Measurements from ENCODE around the gene LRRC8B.
"Not testable (repeated sequence)": the region's sequence is repeated elsewhere in the genome, so short reads cannot be mapped to it uniquely, and the experiment has no call there.

The LRRC8B gene

DNA sequence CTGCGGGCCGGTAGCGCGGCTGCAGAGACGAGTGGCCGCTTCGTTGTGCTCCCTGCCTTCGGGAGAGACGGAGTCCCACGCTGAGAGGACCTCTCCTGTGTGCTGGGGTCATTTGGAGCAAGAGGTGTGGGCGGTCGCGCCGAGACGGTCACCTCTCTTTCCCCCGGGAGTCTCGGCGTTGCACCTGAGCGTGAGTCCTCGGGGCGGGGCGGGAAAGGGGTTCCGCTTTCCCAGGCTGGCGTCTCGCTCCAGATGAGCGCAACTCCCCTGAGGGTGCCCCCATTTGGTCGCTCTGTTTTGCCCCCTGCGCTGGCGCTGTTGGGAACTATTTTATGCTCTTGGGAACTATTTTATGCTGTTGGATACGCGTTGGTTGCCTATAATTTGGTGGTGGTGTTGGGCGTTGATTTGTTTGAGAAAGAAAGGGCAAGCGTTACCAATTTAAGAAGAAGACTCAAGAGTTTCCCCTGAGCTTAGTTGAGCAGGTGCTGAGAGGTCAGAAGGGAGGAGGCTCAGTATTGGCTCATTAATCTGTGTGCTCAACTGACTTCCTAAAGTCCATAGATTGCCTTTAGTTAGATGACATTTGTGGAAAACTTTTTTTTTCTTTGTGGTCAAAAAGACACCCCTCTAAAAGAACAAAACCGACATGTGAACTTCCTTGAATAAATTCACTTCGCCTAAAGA lies 683 bp downstream of the LRRC8B start:
- no peak for DNase-seq (ENCODE audit: low read depth)

DNA sequence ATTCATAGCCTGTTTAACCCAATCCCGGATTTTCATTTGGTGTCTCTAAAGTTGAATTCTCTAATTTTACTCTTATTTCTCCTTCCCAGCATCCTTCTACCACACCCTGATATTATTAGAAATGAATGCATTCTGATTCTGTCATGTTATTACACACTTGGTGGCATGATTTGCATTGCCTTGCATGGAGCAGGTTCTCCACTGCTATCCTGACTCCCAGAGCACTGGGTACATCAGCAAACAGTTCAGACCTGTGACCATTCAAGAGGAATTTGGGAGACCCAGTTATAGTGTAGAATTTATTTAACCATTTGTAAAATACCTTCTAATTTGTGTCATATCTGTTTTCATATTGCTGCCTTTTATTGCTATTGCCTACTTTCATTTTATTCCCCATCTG lies 2.6 kb downstream of the LRRC8B start:
- no peak for DNase-seq (ENCODE audit: low read depth)

DNA sequence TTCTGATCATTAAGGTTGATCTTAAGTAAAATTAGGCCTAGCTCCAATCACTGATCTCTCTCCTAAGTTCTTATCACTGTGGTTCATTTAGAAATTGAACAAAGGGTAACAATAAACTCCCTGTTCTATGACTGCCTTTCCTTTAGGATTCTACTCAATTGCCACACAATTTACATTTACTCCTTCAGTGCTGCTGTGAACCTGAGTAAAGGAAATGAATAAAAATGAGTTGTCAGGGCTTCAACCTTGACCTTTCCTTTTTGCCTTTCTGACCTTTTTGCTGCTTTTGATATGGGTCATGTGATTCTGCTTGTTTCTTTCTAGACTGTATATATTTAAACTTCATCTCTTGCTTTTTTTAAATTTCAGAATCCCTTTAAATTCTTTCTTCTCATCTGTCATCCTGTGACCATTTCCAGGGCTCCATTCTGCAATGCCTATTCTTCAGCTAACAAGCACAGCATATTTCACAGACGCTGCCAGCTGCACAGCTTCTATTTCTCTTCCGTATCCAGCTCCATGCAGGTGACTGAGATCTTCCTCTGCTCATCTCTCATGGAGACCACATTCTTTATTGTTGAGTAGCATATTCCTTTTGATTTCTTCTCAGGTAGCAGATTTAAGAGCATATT lies 3.2 kb downstream of the LRRC8B start:
- DNase-seq (ENCODE audit: low read depth), result no peak

DNA sequence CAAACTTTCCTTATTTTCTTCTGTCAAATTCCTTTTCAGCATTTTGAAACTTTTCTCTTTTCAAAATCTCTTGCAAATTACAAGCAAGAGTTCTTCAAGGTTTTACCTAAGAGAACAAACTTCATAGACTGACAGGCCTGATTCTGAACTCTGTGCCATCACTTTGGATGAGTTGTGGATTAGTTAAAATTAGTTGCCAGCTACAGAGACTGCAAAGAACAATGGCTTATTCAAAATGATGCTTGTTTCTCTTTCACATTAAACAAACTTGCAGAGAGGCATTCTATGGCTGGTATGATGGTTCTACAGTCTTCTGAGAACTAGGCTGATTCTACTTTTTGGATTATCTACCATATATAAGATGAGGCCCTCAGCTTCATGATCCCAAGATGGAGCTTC lies 3.8 kb downstream of the LRRC8B start:
- DNase-seq (ENCODE audit: low read depth), result no peak

DNA sequence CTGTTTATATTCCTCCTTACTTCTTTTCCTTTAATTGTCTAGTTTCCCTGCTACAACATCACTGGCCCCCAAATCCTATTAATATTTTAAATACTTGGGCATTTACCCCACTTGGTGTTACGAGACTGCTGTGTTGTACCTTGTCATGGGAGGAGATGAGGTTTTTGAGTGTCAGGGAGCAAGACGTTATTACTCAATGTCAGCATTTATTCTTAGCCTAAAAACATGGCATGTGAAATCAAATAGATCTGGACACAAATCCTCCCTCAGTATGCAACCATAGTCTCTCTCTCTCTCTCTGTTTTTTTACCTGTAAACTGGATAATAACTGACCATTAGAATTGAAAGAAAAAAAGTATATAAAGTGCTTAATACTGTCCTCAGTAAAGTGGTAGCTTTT lies 4.6 kb downstream of the LRRC8B start:
- no peak for DNase-seq (ENCODE audit: low read depth)

DNA sequence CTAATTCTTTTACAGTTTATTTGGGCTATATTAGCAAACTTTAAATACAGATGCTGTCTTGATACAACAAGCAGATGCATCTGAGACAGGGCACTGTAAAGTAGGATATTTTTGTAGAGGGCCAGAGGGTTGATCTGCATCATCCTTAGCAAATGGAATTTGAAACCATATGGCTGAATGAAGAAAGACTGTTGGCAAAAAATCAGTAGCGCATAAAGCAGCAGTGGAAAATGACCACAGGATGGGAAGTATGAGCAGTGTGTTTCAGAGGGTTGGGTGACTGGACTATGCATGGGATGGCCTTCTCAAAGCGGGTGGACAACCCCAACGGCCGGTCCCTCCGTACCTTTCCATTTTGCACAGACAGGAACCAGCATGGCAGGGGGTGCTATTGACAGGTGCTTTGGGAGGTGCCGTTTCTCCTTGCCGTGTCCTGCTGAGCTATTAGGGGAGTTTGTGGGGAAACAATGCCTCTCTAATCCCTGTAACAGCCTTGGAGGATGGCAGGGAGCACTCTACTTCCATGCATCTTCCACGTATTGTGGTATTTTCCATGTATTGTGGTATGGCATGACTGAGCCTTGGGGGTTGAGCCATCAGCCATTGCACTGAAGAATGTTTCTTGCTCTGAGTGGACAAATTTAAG lies 5.9 kb downstream of the LRRC8B start:
- DNase-seq (ENCODE audit: low read depth), result no peak

DNA sequence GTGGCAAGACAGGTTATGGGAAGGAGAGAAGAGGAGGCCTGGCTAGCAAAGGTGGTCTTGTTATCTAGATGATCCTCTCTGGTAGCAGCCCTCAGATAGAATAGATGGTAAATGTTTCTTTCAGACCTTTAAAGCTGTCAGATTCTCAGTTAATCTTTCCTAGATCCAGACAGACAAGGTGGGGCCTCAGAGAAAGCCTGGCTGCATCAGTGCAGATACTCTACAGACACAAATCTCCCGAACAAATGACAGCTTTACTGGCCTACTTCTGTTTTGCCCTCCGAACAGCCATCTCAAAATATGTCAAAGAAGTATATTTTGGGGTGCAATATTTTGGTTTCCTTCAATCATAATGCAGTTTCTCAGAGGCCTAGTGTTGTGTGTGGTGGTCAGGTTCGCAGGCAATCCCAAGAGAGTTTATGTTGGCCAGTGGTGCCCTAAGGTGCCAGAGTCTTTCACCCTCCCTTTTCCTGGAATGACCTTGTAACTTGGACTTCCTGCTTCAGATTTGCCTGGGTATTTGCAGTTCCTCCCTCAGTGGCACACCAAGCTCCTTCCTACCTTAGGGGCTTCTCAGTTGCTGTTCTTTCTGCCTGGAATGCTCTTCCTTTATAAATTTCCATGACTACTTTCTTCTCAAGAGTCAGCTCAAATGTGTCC lies 7.0 kb downstream of the LRRC8B start:
- DNase-seq (ENCODE audit: low read depth), result no peak

DNA sequence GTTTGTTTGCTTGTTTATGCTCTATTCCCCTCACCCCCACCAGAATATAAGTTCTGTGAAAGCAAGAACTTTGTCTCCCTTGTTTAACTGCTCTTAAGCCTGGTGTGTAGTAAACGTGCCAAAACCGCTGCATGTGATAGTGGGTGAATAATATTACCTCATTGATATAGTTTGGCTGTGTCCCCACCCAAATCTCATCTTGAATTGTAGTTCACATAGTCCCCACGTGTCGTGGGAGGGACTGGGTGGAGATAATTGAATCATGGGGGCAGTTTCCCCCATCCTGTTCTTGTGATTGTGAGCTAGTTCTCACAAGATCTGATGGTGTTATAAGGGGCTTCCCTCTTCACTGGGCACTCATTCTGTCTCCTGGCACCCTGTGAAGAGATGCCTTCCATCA lies 7.6 kb downstream of the LRRC8B start:
- DNase-seq (ENCODE audit: low read depth), result no peak

DNA sequence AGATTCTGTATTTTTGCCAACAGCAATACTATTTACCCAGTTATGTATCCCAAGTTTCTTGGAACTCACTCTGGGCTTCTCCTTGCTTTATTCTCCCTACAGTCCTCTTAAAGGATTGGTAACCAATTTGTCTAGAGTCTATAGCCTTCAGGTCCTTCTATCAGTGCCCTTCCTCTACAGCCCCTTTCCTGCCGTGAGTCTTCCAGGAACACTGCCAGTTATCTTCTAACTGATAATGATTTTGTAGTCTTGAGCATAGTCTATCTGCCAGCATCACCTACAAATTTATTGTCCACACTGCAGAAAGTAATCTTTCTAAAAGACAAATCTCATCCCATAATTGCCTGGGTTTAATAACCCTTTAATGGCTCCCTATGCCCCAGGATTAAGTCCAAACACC lies 8.2 kb downstream of the LRRC8B start:
- DNase-seq (ENCODE audit: low read depth), result no peak

DNA sequence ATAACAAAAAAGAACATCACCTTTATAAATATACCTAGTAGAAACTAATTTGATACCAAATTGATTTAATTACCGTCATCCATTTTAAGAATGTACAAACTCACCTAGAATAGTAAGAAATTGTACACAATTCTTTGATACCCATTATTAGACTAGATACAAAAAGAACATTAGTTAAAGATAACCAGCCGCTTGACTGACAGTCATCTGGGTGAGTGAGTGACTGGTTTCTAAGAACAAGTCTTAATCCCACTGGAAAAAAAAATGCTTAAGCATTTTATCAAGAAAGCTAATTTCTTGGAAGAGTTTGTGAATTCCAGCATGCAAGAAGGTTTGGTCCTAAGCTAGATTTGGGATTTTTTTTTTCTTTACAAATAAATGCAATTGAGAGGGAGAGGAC lies 10.9 kb downstream of the LRRC8B start:
- no peak for DNase-seq (ENCODE audit: low read depth)

DNA sequence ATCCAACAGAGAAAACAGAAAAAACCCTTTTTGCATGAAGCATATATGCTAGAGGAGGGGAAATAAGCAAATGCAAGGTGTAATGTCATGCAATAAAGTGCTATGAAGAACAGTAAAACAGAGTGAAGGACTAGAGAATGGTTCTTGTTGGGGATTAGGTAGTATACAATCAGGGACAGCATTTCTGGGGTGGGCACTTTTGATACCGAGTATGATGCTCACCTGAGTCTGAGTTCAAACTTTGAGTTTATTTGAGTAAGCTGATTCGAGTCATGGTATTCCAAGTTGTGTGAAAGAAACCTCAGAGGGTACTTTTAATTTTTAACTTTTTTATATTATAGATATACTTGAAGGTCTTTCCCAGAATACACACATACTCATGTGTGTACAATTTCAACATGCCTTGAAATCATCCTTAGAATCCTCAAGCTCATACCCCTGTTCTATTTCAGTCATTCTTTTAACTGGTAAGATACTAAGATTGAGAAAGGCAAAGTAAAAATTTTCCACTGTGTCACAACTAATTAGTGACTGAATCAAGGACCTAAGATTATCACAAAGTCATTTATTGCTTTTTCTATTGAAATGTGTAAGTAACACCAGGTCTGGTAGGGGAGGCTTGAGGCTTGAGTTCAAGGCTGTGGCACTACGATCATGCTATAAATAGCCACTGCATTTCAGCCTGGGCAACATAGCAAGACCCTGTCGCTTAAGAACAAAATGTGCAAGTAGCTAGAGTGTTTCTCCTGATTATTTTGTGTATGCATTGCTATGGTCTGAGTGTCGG lies 12.1 kb downstream of the LRRC8B start:
- DNase-seq (ENCODE audit: low read depth), result no peak

DNA sequence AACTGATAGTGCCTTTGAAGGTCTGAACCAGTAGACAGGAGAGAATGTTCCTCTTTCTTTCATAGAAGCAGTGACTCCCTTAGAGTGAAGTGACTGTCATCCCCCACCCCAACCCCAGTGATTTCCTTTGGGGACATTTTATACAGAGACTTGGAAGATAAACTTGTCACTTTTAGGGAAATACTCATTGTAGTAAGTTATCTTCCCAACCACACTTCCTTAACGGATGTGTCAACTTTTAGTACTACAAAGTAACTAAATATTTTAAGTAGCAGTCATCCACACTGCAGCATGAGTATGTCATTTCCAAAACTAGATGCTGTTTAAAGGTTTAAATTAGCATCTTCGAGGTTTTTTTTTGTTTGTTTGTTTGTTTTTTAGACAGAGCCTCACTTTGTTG lies 13.7 kb downstream of the LRRC8B start:
- no peak for DNase-seq (ENCODE audit: low read depth)

DNA sequence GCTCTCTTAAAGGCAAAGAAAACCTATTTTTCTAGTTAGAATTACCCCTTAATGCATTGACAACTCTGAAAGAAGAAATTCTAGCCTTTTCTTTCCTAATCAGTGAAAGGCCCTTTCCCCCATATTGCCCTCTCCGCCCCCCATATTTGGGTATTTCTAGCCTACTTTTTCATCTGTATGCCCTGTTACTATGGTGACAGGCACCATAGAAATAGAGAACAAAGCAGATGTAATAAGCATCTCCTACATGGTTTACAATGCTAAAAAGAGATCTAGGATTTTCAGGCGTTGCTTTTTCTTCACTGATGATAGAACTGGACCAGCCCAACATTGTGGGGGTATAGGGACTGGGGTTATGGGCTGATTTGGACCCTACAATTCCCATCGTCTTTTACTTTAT lies 14.5 kb downstream of the LRRC8B start:
- no peak for DNase-seq (ENCODE audit: low read depth)

DNA sequence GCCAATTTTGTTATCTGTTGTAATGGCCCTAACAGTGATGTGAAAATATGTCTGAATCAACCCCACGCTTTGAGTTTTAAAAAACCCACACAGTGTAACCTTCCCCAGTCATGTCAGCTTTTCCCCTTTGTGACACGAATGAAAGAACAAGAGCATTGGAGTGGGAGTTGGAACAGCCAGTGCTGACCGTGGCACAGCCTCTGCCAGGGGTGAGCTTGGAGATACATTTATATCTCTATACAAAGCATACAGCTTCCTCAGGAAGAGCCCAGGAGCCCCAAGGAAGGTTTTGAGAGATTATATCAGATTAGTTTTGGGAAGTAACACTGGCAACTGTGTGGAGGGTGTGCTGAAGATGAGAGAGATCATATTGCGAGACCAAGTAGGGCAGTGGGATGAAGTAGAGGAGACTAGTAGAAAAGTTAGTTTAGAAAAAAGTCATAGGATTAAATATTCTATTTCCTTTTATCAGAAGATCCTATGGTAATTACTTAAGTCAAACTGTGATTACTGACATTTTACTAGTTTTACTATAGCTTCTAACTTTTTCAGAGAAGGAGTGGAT lies 15.9 kb downstream of the LRRC8B start:
- DNase-seq (ENCODE audit: low read depth), result no peak

DNA sequence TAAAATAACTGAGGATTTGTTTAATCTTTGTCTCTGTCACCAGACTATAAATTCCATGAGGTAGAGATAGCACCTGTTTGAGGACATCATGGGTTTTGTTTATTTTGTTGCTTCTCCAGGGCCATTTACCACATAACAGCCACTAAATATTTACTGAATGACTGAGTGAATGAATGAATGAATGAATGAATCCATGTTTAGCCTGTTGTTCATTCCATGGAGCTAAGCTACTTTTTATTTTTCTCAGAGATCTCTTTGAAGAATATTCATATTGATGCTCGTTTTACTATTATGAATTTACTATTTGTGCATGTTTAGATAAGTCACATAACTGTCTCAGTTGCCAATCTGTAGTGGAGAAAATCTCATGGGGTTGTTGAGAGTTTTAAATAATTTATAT lies 17.7 kb downstream of the LRRC8B start:
- DNase-seq (ENCODE audit: low read depth), result no peak

DNA sequence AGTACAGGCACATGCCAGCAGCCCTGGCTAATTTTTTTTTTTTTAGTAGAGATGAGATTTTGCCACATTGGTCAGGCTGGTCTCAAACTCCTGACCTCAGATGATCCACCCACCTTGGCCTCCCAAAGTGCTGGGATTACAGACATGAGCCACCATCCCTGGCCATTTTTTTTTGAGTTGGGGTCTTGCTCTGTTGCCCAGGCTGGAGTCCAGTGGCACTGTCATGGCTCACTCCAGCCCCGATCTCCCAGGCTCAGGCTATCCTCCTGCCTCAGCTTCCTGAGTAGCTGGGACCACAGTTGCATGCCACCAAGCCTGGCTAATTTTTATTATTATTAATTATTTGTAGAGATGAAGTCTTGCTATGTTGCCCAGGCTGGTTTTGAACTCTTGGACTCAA lies 19.0 kb downstream of the LRRC8B start:
- not testable (repeated sequence) for DNase-seq (ENCODE audit: low read depth)

DNA sequence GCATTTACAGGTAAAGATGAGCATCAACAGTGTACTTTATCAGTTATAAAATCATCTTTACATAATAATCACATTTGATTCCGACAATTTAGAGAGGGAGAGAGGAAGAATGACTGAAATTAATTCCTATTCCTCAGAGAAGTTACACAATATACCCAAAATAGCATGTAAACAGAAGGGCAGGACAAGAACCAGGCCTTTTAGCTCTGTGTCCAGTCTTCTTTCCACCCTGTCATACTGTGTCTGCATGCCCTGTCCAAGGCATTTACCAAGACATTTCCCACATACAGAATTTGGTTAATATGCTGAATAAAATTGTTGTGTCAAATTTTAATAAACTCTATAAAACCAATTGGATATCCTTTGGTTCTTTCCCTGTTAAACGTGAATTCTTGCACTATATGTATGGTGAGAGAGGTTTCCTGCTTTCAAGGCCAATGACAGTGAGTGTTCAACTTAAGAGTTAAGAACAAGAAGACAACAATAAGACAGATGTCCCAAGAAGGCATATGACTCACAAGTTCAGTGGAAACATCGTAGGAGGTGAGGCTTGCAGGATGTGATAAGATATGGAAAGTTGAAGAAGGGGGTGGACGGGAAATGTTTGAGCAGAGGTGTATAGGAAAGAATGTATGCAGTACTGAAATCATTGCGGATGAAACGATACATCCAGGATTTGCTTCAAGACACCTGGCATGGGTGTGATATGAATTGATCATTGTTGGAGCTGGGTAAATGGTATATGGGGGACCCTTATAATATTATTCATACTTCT lies 20.8 kb downstream of the LRRC8B start:
- DNase-seq (ENCODE audit: low read depth), result no peak

DNA sequence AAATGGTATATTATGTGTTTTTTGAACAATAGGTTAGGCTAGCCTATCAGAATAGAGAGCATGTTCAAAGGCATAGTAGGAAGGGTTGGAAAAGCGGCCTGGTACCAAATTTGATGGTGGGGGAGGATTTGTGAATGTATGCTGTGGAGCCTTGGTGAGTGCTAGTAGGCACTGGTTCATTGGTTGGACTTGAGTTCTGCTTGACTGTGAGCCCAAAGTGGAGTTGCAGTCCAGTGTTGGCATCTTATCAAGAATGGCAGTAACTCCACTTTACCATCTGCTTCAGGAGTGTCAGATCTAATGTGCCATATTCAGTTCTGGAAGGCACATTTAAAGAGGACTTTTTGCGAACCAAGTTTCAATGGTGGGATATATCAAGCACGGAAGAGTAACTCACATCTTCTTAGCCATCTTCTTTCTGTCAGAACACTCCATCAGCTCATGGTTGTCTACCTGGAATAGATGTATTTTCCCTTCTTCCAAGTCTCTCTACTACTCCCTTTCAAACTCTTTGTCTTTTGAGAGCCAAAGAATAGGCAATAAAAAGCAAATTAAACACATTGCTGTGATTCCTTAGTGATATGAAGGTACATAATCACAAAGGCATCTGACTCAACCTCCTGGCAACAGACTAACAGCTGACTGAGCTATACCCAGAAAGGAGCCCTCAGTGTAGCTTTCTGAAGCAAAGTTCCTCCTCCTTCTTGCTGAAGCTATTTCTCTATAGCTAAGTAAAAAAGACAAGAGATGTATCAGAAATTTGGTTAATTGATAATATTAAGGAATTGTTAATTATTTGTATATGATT lies 21.7 kb downstream of the LRRC8B start:
- no peak for DNase-seq (ENCODE audit: low read depth)

DNA sequence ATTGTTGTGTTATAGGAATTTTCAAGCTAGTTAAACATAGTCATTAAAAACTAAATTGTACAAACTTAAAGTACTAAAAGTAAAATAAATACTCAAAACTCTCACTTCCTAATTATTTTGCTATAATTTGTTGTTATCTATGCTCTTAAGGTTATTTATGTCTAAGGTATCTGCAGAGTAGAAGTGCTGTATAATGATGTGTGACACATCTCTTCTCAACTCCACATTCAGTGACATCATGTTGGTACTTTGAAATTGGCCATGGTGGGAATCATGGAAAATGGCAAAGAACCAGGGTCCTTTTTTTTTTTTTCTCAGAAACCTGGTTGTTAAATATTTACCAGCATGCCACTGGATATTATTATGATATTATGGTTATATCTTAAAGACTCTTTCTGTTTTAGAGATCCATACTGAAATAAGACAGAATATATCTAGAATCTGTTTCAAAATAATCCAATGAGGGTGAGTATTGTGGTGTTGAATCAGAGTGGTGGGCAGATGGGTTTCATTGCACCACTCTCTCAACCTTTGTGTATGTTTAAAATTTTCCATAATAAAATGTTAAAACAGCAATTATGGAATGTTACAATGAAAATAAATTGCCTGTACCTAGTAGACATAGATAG lies 22.4 kb downstream of the LRRC8B start:
- no peak for DNase-seq (ENCODE audit: low read depth)

DNA sequence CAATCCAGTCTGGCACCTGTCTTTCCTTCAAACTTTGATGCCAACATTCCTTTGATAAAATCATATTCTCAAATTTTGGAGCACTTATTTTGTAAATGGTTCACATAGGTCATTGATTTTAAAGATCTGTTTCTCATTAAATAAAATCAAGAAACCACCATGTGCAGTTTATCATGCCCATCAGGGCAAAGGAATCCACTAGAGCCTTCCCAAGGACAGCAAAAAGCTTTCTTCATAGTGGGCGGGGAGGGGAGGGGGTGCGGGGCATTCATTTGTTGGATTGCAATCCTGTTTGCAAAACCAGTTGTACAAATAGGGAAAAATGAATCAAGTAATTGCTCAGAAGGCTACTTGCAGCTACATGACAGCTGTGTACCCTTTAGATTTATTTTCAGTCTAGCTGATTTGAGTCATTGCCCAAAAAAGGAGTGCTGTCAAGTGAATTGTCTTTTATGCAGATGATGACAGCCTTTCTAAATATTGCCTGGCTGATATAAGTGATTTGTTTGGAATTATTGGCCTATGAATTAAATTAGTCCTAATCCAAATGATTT lies 23.0 kb downstream of the LRRC8B start:
- no peak for DNase-seq (ENCODE audit: low read depth)
